AG09309 (cell line): ENCODE data around the gene FSTL4.

Experiments used
- DNase-seq: peaks from one replicate; pipeline ENCODE4 v3.0.0-alpha.2; 2010; ENCODE audit warnings: low read depth
- H3K4me3 ChIP-seq: 2 replicates; pipeline ENCODE4 v1.5.1; 2011; ENCODE audit warnings: mild to moderate bottlenecking, low read depth, low read length, moderate library complexity; ENCODE audit not compliant: control insufficient read depth
- TF ChIP-seq, protein P1 (sequence below): IDR thresholded peaks from 2 replicates; pipeline ENCODE4 v1.5.1; 2011; ENCODE audit warnings: mild to moderate bottlenecking, low read depth, low read length, inconsistent platforms; ENCODE audit not compliant: insufficient read depth, control insufficient read depth; ENCODE audit errors: missing control alignments

Gene FSTL4

DNA sequence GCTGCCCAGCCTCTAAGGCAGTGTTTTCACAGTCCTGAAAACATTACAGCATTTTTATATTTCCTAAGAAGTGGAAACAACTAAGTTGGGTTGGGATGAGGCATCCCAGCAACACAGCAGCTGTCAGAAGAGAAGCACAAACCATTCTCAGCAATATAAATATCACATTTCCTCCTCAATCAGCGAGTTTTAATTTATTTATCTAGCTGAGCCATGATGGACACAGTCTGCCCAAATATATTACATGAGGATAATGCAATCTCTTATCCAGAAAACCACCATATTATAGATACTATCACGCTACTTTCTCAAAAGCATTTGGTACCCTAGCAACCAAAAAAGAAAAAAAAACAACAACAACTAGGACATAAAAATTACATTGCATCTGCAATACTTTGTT, 158.5 kb downstream of the FSTL4 start:
- TF ChIP-seq, protein P1, sequence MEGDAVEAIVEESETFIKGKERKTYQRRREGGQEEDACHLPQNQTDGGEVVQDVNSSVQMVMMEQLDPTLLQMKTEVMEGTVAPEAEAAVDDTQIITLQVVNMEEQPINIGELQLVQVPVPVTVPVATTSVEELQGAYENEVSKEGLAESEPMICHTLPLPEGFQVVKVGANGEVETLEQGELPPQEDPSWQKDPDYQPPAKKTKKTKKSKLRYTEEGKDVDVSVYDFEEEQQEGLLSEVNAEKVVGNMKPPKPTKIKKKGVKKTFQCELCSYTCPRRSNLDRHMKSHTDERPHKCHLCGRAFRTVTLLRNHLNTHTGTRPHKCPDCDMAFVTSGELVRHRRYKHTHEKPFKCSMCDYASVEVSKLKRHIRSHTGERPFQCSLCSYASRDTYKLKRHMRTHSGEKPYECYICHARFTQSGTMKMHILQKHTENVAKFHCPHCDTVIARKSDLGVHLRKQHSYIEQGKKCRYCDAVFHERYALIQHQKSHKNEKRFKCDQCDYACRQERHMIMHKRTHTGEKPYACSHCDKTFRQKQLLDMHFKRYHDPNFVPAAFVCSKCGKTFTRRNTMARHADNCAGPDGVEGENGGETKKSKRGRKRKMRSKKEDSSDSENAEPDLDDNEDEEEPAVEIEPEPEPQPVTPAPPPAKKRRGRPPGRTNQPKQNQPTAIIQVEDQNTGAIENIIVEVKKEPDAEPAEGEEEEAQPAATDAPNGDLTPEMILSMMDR: no peak
- no peak for DNase-seq
- H3K4me3 ChIP-seq: no peak overlapping the region

DNA sequence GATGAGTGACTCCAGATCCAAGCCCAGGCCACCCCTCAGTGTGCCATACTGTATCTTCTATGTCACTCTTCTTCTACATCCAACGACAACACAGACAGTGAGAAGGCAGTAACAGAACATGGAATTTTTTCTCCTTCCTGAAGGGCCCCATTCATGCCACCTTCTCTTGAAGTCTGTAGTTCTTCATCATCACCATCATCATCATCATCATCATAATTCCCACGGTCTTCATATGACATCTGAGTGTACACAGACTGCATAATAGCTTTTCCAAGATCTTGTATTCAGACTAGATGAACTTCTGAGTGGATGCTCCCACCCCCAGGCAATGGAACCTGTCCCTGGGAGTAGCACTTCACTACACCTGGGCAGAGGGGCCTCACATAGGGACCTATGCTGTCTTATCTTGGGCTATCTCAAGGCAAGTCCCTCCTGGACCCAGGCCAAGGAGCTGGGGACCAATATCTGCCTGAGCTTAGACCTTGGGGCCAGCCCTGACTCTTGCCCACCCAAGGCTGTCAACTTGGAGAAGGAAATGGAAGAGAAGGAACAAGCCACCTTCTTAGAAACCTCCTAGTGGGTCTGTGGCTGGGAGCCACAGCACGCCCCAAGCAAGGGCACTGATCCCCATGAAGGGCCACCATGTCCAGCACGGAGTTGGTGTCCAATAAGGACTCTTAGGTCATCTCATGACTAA, 159.1 kb downstream of the FSTL4 start:
- no peak for DNase-seq
- TF ChIP-seq, protein P1: no peak
- H3K4me3 ChIP-seq: no peak overlapping the region

GRCh38 chr5:133451926-133452325, 160.4 kb downstream of the FSTL4 start:
- TF ChIP-seq, protein P1: no peak
- DNase-seq: no peak
- no peak overlapping the region for H3K4me3 ChIP-seq

GRCh38 chr5:133450286-133450685, 162.1 kb downstream of the FSTL4 start:
- H3K4me3 ChIP-seq: no peak overlapping the region
- no peak for DNase-seq
- TF ChIP-seq, protein P1: no peak

DNA sequence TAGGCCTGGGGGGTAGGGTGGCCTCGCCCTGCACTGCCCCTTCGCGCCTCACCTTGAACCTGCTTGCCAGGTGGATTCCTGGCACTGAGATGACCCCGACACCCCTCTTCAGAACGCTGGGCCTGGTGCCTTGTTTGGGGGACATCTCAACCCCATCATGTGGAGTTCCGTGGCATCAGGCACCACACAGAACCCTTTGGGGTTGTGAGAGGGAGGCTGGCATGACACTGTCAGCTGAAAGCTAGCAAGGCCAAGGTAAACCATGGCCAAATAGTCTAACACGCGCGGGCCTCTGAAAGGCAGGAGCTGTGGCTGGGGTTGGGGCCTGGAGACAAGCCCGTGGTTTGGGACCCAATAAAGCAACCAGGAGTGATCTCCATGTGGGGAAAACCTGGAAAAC, 163.2 kb downstream of the FSTL4 start:
- H3K4me3 ChIP-seq: no peak overlapping the region
- TF ChIP-seq, protein P1: no peak
- DNase-seq: no peak

- H3K4me3 ChIP-seq: no peak overlapping the region
- TF ChIP-seq, protein P1: no peak
- DNase-seq: no peak
Measured at GRCh38 chr5:133446440-133446839, 165.9 kb downstream of the FSTL4 start.
